Ishikawa (cell line): Measurements from ENCODE around the gene BACH2.

Source experiments
- CEBPB ChIP-seq: IDR thresholded peaks from 2 replicates; pipeline ENCODE4 v1.6.1; 2012
- EP300 ChIP-seq: IDR thresholded peaks from 2 replicates; pipeline ENCODE4 v1.6.1; 2012; ENCODE audit warnings: borderline replicate concordance
- RAD21 ChIP-seq: IDR thresholded peaks from 2 replicates; pipeline ENCODE4 v1.6.1; 2012; ENCODE audit warnings: low read depth
- TAF1 ChIP-seq: IDR thresholded peaks from 2 replicates; pipeline ENCODE4 v1.6.1; 2012; ENCODE audit warnings: low read depth, mild to moderate bottlenecking
- TF ChIP-seq, protein P1 (sequence below): IDR thresholded peaks from 2 replicates; pipeline ENCODE4 v1.6.1; 2012
- TF ChIP-seq, protein P2 (sequence below): IDR thresholded peaks from 2 replicates; pipeline ENCODE4 v1.6.1; 2012; ENCODE audit warnings: low read depth, mild to moderate bottlenecking

- TF ChIP-seq TAF1 (no peak), RAD21 (no peak), CEBPB (no peak), EP300 (no peak)
- TF ChIP-seq, protein P1, sequence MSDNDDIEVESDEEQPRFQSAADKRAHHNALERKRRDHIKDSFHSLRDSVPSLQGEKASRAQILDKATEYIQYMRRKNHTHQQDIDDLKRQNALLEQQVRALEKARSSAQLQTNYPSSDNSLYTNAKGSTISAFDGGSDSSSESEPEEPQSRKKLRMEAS: no peak
- TF ChIP-seq, protein P2, sequence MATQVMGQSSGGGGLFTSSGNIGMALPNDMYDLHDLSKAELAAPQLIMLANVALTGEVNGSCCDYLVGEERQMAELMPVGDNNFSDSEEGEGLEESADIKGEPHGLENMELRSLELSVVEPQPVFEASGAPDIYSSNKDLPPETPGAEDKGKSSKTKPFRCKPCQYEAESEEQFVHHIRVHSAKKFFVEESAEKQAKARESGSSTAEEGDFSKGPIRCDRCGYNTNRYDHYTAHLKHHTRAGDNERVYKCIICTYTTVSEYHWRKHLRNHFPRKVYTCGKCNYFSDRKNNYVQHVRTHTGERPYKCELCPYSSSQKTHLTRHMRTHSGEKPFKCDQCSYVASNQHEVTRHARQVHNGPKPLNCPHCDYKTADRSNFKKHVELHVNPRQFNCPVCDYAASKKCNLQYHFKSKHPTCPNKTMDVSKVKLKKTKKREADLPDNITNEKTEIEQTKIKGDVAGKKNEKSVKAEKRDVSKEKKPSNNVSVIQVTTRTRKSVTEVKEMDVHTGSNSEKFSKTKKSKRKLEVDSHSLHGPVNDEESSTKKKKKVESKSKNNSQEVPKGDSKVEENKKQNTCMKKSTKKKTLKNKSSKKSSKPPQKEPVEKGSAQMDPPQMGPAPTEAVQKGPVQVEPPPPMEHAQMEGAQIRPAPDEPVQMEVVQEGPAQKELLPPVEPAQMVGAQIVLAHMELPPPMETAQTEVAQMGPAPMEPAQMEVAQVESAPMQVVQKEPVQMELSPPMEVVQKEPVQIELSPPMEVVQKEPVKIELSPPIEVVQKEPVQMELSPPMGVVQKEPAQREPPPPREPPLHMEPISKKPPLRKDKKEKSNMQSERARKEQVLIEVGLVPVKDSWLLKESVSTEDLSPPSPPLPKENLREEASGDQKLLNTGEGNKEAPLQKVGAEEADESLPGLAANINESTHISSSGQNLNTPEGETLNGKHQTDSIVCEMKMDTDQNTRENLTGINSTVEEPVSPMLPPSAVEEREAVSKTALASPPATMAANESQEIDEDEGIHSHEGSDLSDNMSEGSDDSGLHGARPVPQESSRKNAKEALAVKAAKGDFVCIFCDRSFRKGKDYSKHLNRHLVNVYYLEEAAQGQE: no peak
These were observed 259.7 kb downstream of the BACH2 start for GRCh38 chr6:90036963-90037362.
